ENCODE data around the gene NBDY.
A peak's percentile ranks its signal among the peaks of the same experiment; 100 is the strongest.
"Not testable (repeated sequence)": the region's sequence is repeated elsewhere in the genome, so short reads cannot be mapped to it uniquely, and the experiment has no call there.

NBDY gene

GRCh38 chrX:56802921-56803849, 74.1 kb downstream of the NBDY start:
- DNase-seq, result peak in 1 of 2 donors; percentile 70

- no peak for DNase-seq
These were observed 75.0 kb downstream of the NBDY start for GRCh38 chrX:56803850-56804681.

- DNase-seq, result no peak
These were observed 75.8 kb downstream of the NBDY start for GRCh38 chrX:56804867-56805266.

GRCh38 chrX:56805399-56805798, 76.4 kb downstream of the NBDY start:
- no peak for DNase-seq

- DNase-seq, result not testable (repeated sequence)
These were observed 77.1 kb downstream of the NBDY start for GRCh38 chrX:56806176-56806575.

- DNase-seq, result no peak
These were observed 82.6 kb downstream of the NBDY start for GRCh38 chrX:56811599-56811998.

GRCh38 chrX:56812515-56813105, 83.6 kb downstream of the NBDY start:
- DNase-seq, result no peak

GRCh38 chrX:56813318-56813837, 84.3 kb downstream of the NBDY start:
- no peak for DNase-seq

GRCh38 chrX:56817179-56817578, 88.1 kb downstream of the NBDY start:
- no peak for DNase-seq

- DNase-seq, result no peak
These were observed 97.0 kb downstream of the NBDY start for GRCh38 chrX:56826020-56826419.

- DNase-seq, result no peak
These were observed 104.6 kb downstream of the NBDY start for GRCh38 chrX:56833626-56834025.

- DNase-seq, result no peak
These were observed 124.4 kb downstream of the NBDY start for GRCh38 chrX:56853436-56853835.

GRCh38 chrX:56857042-56857441, 128.0 kb downstream of the NBDY start:
- DNase-seq, result no peak

GRCh38 chrX:56860888-56861287, 131.8 kb downstream of the NBDY start:
- no peak for DNase-seq
